Karpas-422 (cell line): ENCODE data around the gene ADRB2. TPM values are rescaled to one million over a fixed set of nuclear protein-coding genes. Genes with fewer than 3 reads are reported as not detected.

Experiments
- DNase-seq: peaks from one replicate; pipeline ENCODE4 v3.0.0-alpha.2; 2015
- H2AFZ ChIP-seq: fragments of 200-600 bp; sonication (generic); 2 replicates; pipeline ENCODE4 v1.6.1; 2014; ENCODE audit warnings: antibody characterized with exemption, low read length, mixed read lengths
- H3K27ac ChIP-seq: fragments of 200-600 bp; sonication (generic); 2 replicates; pipeline ENCODE4 v1.5.1; 2014; ENCODE audit warnings: mild to moderate bottlenecking, low read length, moderate library complexity
- H3K27me3 ChIP-seq: fragments of 200-600 bp; sonication (generic); 2 replicates; pipeline ENCODE4 v1.6.1; 2014; ENCODE audit warnings: low read length, mixed read lengths
- H3K36me3 ChIP-seq: fragments of 200-600 bp; sonication (generic); 2 replicates; pipeline ENCODE4 v1.6.1; 2014; ENCODE audit warnings: low read length, mixed read lengths; ENCODE audit not compliant: insufficient read depth
- H3K4me1 ChIP-seq: fragments of 200-600 bp; sonication (generic); 2 replicates; pipeline ENCODE4 v1.6.1; 2014; ENCODE audit warnings: mild to moderate bottlenecking, low read length, mixed read lengths
- H3K4me2 ChIP-seq: fragments of 200-600 bp; sonication (generic); 2 replicates; pipeline ENCODE4 v1.6.1; 2014; ENCODE audit warnings: low read length, low read depth, mild to moderate bottlenecking; ENCODE audit not compliant: poor library complexity, severe bottlenecking
- H3K4me3 ChIP-seq: fragments of 200-600 bp; sonication (generic); 2 replicates; pipeline ENCODE4 v1.5.1; 2014; ENCODE audit warnings: mild to moderate bottlenecking, antibody characterized with exemption, low read length, mixed read lengths
- H3K79me2 ChIP-seq: fragments of 200-600 bp; sonication (generic); 2 replicates; pipeline ENCODE4 v1.6.1; 2014; ENCODE audit warnings: mild to moderate bottlenecking, low read length, mixed read lengths
- H3K9ac ChIP-seq: fragments of 200-600 bp; sonication (generic); 2 replicates; pipeline ENCODE4 v1.6.0; 2014; ENCODE audit warnings: low read length
- H3K9me2 ChIP-seq: fragments of 200-600 bp; sonication (generic), shearing (Covaris generic); replicated peaks from 2 replicates; pipeline ENCODE4 v1.6.0; 2014; ENCODE audit warnings: mild to moderate bottlenecking, low read length, moderate library complexity; ENCODE audit not compliant: insufficient read depth
- H3K9me3 ChIP-seq: fragments of 300-700, 200-600 bp; sonication (generic); 2 replicates; pipeline ENCODE4 v1.6.1; 2014; ENCODE audit warnings: low read length, mixed read lengths
- H4K20me1 ChIP-seq: fragments of 200-600 bp; sonication (generic); 2 replicates; pipeline ENCODE4 v1.6.1; 2014; ENCODE audit warnings: mild to moderate bottlenecking, antibody characterized with exemption, low read length, low read depth; ENCODE audit not compliant: insufficient read depth
- total RNA-seq: library from RNA; depleted of rRNA; stranded (reverse); fragments of >200 nt; shearing (Covaris generic); gene quantifications from 2 replicates; pipeline ENCODE4 v1.2.3, GENCODE V29; 2014; ENCODE audit warnings: low replicate concordance

Gene ADRB2
- total RNA-seq, 1 experiment from 2014 or later, result 39.9 TPM

DNA sequence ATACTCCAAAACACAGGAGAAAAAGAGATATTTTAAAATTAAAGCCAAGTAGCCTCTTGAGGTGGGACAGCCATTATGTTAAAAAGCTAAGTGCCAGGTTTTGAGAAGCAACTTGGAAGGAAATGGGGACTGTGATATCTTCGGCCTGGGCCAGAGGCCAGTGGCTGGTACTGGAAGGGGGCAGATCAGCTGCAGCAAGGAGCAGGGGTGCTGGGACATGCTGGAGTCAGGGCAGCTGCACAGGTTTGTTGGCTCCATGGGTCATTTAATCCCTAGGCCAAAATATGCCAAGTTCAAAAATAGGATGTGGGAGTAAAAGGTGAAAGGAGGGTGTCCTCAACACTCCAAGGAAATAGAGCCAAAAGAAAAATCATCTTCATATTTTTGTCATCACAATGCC lies 30.0 kb downstream of the ADRB2 start:
- Histone ChIP-seq H3K36me3 (no peaks in the 10 kb centered on the region), H3K27me3 (no peaks in the 10 kb centered on the region), H4K20me1 (no peaks in the 10 kb centered on the region; the same call in 1 of the 2 replicates), H3K27ac (no peak overlapping the region), H2AFZ (no peak overlapping the region), H3K9me2 (no peaks in the 10 kb centered on the region), H3K9me3 (no peaks in the 10 kb centered on the region), H3K4me3 (no peak overlapping the region), H3K79me2 (no peaks in the 10 kb centered on the region), H3K9ac (no peak overlapping the region), H3K4me2 (no peak overlapping the region), H3K4me1 (peaks cover 24% of the 10 kb centered on the region)
- no peak for DNase-seq

DNA sequence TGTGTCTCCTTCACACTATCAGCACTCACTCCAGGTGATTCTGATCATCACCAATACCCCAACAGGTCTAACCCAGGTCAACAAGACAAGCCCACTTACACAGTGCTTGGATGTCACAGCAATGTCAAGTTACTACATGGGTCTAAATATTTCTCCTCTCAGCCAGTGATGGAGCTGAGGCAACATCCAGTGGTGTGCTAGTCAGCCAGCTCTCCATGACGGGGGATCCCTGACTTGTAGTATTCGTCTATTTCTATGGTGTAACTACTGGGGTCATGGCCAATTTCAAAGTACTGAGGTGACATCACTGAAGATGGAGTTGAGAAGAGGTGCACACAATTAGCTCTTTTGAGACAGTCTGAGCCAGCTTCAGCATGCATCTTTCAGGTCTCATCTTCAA lies 31.1 kb downstream of the ADRB2 start:
- Histone ChIP-seq H3K27ac (no peak overlapping the region), H3K4me3 (no peak overlapping the region), H3K9ac (no peak overlapping the region), H4K20me1 (no peaks in the 10 kb centered on the region; the same call in 1 of the 2 replicates), H2AFZ (no peak overlapping the region), H3K36me3 (no peaks in the 10 kb centered on the region), H3K9me3 (no peaks in the 10 kb centered on the region), H3K27me3 (no peaks in the 10 kb centered on the region), H3K9me2 (no peaks in the 10 kb centered on the region), H3K4me2 (no peak overlapping the region), H3K4me1 (peaks cover 24% of the 10 kb centered on the region), H3K79me2 (no peaks in the 10 kb centered on the region)
- no peak for DNase-seq

DNA sequence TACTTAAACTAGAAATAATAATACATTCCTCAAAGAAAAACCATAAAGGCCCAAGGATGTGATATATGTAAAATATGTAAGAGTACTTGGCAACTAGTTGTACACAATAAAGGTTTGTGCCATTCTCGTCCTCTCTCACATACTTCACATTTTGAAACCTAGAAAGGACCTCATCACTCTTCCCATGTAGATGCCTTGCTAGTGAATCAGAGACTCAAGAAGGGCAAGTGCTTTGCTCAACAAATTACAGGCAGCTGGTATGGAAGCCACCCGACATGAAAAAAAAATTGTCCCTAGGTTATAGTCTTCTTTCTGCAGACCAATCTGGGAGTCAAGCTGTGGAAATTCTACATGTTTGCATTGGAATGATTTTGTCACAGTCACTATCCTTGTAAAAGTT lies 31.7 kb downstream of the ADRB2 start:
- Histone ChIP-seq H3K36me3 (no peaks in the 10 kb centered on the region), H4K20me1 (no peaks in the 10 kb centered on the region; the same call in 1 of the 2 replicates), H3K4me1 (peaks cover 22% of the 10 kb centered on the region)

DNA sequence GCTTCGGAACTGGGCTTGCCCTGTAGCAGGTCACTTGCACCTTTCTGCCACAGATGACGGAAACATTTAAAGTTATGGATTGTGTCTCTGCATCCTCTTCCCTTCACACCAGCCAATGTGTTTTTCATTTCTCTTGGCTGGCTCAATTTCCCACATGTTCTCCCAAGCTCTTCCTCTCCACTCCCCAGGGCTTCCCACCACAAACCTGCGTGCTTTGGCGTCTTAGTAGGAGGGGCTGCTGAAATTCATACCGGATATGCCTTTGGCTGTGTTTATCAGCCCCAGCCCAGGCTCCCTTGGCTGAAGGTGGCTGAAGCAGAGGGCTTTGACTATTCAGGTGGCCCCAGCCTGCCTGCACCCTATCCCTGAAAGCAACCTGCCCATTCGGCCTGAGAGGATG lies 32.1 kb downstream of the ADRB2 start:
- Histone ChIP-seq H3K36me3 (no peaks in the 10 kb centered on the region), H3K79me2 (no peaks in the 10 kb centered on the region), H3K9me2 (no peaks in the 10 kb centered on the region), H3K4me3 (no peak overlapping the region), H3K4me2 (no peak overlapping the region), H3K27ac (no peak overlapping the region), H4K20me1 (no peaks in the 10 kb centered on the region; the same call in 1 of the 2 replicates), H3K9me3 (no peaks in the 10 kb centered on the region), H3K9ac (no peak overlapping the region), H3K4me1 (peaks cover 18% of the 10 kb centered on the region), H2AFZ (no peak overlapping the region), H3K27me3 (no peaks in the 10 kb centered on the region)
- DNase-seq, result no peak

More for the DNA sequence above, 31.7 kb downstream of the ADRB2 start:
- Histone ChIP-seq H3K4me2 (no peak overlapping the region), H3K9me2 (no peaks in the 10 kb centered on the region), H3K27me3 (no peaks in the 10 kb centered on the region), H3K9me3 (no peaks in the 10 kb centered on the region), H3K27ac (no peak overlapping the region), H3K79me2 (no peaks in the 10 kb centered on the region), H2AFZ (no peak overlapping the region), H3K4me3 (no peak overlapping the region), H3K9ac (no peak overlapping the region)
- DNase-seq, result no peak

GRCh38 chr5:148859703-148860102 lies 33.3 kb downstream of the ADRB2 start:
- Histone ChIP-seq H3K9me2 (no peaks in the 10 kb centered on the region), H4K20me1 (no peaks in the 10 kb centered on the region; the same call in 1 of the 2 replicates), H3K27ac (no peak overlapping the region), H3K9ac (no peak overlapping the region), H3K27me3 (no peaks in the 10 kb centered on the region), H3K4me1 (peaks cover 13% of the 10 kb centered on the region), H3K4me3 (no peak overlapping the region), H3K4me2 (no peak overlapping the region), H3K9me3 (no peaks in the 10 kb centered on the region), H3K36me3 (no peaks in the 10 kb centered on the region), H2AFZ (no peak overlapping the region), H3K79me2 (no peaks in the 10 kb centered on the region)
- DNase-seq, result no peak

GRCh38 chr5:148860599-148860998 lies 34.2 kb downstream of the ADRB2 start:
- H3K27ac ChIP-seq, result no peak overlapping the region
- peaks cover 13% of the 10 kb centered on the region for H3K4me1 ChIP-seq
- no peaks in the 10 kb centered on the region for H3K9me2 ChIP-seq
- no peak overlapping the region for H3K4me2 ChIP-seq
- no peak overlapping the region for H3K9ac ChIP-seq
- no peaks in the 10 kb centered on the region for H3K36me3 ChIP-seq
- no peaks in the 10 kb centered on the region for H3K27me3 ChIP-seq
- no peak overlapping the region for H3K4me3 ChIP-seq
- no peak overlapping the region for H2AFZ ChIP-seq
- no peaks in the 10 kb centered on the region for H3K9me3 ChIP-seq
- H3K79me2 ChIP-seq, result no peaks in the 10 kb centered on the region
- no peaks in the 10 kb centered on the region; the same call in 1 of the 2 replicates for H4K20me1 ChIP-seq
- no peak for DNase-seq

DNA sequence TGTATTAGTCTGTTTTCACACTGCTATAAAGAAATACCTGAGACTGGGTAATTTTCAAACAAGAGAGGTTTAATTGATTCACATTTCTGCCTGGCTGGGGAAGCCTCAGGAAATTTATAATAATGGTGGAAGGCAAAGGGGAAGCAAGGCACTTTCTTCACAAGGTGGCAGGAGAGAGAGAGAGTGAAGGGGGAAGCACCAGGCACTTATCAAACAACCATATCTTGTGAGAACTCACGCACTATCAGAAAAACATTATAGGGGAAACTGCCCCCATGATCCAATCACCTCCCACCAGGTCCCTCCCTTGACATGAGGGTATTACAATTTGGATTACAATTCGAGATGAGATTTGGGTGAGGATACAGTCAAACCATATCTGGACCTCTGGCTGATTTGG lies 34.7 kb downstream of the ADRB2 start:
- Histone ChIP-seq H3K9ac (no peak overlapping the region), H3K4me3 (no peak overlapping the region), H4K20me1 (no peaks in the 10 kb centered on the region; the same call in 1 of the 2 replicates), H3K79me2 (no peaks in the 10 kb centered on the region), H2AFZ (no peak overlapping the region), H3K27ac (no peak overlapping the region), H3K4me2 (no peak overlapping the region), H3K4me1 (peaks cover 13% of the 10 kb centered on the region), H3K9me3 (no peaks in the 10 kb centered on the region), H3K27me3 (no peaks in the 10 kb centered on the region), H3K9me2 (no peaks in the 10 kb centered on the region), H3K36me3 (no peaks in the 10 kb centered on the region)
- no peak for DNase-seq

- DNase-seq, result no peak
- H3K4me3 ChIP-seq, result no peak overlapping the region
- H2AFZ ChIP-seq, result no peak overlapping the region
- no peaks in the 10 kb centered on the region for H3K9me3 ChIP-seq
- H3K9ac ChIP-seq, result no peak overlapping the region
- H4K20me1 ChIP-seq, result no peaks in the 10 kb centered on the region; the same call in 1 of the 2 replicates
- H3K36me3 ChIP-seq, result no peaks in the 10 kb centered on the region
- H3K27me3 ChIP-seq, result no peaks in the 10 kb centered on the region
- H3K79me2 ChIP-seq, result no peaks in the 10 kb centered on the region
- no peak overlapping the region for H3K4me2 ChIP-seq
- no peak overlapping the region for H3K27ac ChIP-seq
- peaks cover 13% of the 10 kb centered on the region for H3K4me1 ChIP-seq
- H3K9me2 ChIP-seq, result no peaks in the 10 kb centered on the region
Measured at GRCh38 chr5:148861696-148862095, 35.3 kb downstream of the ADRB2 start.
